ACC112 (cell line): ENCODE measurements around the gene SMC2.

Source experiments
- H2AFZ ChIP-seq: fragments of 200-600 bp; sonication (generic); one replicate; pipeline ENCODE4 v1.6.0; 2017; ENCODE audit warnings: antibody characterized with exemption, low read length; ENCODE audit not compliant: unreplicated experiment
- H3K27ac ChIP-seq: fragments of 200-600 bp; sonication (generic); 2 replicates; pipeline ENCODE4 v1.5.1; 2014; ENCODE audit warnings: low read depth, mild to moderate bottlenecking, antibody characterized with exemption, low read length, moderate library complexity
- H3K27me3 ChIP-seq: fragments of 200-600 bp; sonication (generic); 2 replicates; pipeline ENCODE4 v1.6.1; 2014; ENCODE audit warnings: mild to moderate bottlenecking, antibody characterized with exemption, low read length, moderate library complexity, mixed read lengths; ENCODE audit not compliant: insufficient read depth
- H3K36me3 ChIP-seq: fragments of 200-600 bp; sonication (generic); 2 replicates; pipeline ENCODE4 v1.6.1; 2016; ENCODE audit warnings: mild to moderate bottlenecking, antibody characterized with exemption, low read length, moderate library complexity, mixed read lengths; ENCODE audit not compliant: insufficient read depth
- H3K4me1 ChIP-seq: fragments of 200-600 bp; sonication (generic); one replicate; pipeline ENCODE4 v1.6.1; 2016; ENCODE audit warnings: low read length, mixed read lengths; ENCODE audit not compliant: insufficient read depth, unreplicated experiment, control insufficient read depth
- H3K4me3 ChIP-seq: fragments of 200-600 bp; sonication (generic); 2 replicates; pipeline ENCODE4 v1.5.1; 2014; ENCODE audit warnings: mild to moderate bottlenecking, low read depth, low read length
- H3K79me2 ChIP-seq: fragments of 200-600 bp; sonication (generic); one replicate; pipeline ENCODE4 v1.6.0; 2016; ENCODE audit warnings: low read length; ENCODE audit not compliant: control insufficient read depth, unreplicated experiment, insufficient read depth

The SMC2 gene

GRCh38 chr9:104093647-104094533 is at the start of gene SMC2:
Gene SMC2 (plus strand): TSS chr9:104094309. CDS start chr9:104095385, 1,076 bp downstream.
- Histone ChIP-seq H3K27me3 (no peaks in the 10 kb centered on the region), H3K27ac (peak within 1 kb of the TSS; percentile 95), H3K36me3 (no peaks in the 10 kb centered on the region; the same call in 1 of the 2 replicates), H3K4me1 (peaks cover 27% of the 10 kb centered on the region), H3K79me2 (peaks cover 47% of the 10 kb centered on the region), H2AFZ (peak within 1 kb of the TSS; percentile 99), H3K4me3 (peak within 1 kb of the TSS; percentile 88)

DNA sequence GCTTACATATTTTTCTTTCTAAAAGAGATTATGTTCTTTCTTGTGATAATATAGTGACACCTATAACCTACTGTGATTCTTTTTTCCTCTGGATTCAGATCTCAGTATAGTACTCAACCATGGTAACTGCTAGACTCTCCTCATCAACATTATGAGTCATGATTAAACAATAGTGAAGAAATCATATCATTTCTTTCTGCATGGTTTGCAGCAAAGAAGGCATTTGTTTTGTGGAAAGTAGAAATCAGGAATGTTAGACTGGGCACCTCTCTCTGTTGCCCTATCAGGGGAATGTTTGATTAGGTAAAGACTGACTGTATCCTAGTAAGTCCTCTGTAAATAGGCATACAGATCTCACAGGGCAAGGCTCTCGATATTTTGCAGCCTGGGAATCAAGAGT is 25.6 kb upstream of the SMC2 start:
- Histone ChIP-seq H3K4me1 (peaks cover 17% of the 10 kb centered on the region), H2AFZ (no peak overlapping the region), H3K27me3 (no peaks in the 10 kb centered on the region), H3K36me3 (no peaks in the 10 kb centered on the region), H3K79me2 (no peaks in the 10 kb centered on the region), H3K4me3 (no peak overlapping the region), H3K27ac (peak overlapping the region; percentile 32; the same call in 1 of the 2 replicates)

DNA sequence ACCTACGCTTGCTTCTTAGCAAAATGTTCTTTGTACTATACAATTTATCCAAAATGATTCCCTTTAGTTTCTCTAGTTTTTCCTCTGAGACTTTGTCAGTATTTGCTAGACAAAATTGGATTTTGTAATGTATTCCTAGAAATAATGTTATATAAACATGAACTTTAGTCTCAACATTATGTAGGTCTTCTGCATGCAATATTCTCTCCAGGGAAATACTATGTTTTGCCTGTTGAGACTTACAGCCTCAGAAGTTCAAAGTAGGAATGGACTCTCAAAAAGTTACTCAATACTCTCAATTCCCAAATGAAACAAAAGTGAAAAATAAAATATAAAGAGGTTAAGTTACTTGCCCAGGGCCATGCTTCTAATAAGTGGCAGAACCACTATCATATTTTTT is 24.8 kb upstream of the SMC2 start:
- H3K4me3 ChIP-seq = no peak overlapping the region
- H3K36me3 ChIP-seq = no peaks in the 10 kb centered on the region
- no peaks in the 10 kb centered on the region for H3K27me3 ChIP-seq
- peaks cover 24% of the 10 kb centered on the region for H3K4me1 ChIP-seq
- H2AFZ ChIP-seq = no peak overlapping the region
- H3K27ac ChIP-seq = peak overlapping the region; percentile 32; the same call in 1 of the 2 replicates
- no peaks in the 10 kb centered on the region for H3K79me2 ChIP-seq

DNA sequence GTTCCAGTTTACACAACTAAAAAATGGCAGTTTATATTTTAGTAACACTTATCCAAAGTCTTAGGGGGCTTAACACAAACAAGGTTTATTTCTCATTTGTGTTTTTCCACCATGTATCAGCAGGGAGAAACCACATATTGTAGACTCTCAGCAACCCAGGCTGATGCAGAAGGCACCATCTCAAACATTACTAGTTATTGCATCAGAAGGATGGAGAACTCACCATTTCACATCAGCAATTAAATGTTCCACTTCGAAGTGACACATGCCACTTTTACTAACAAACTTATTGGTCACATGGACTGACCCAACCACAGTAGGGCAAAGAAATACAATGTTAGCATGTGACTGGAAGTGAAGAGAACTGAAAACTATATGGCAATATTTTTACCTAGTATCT is 22.5 kb upstream of the SMC2 start:
- no peaks in the 10 kb centered on the region for H3K36me3 ChIP-seq
- H3K4me3 ChIP-seq = no peak overlapping the region
- H3K4me1 ChIP-seq = peaks cover 45% of the 10 kb centered on the region
- H3K79me2 ChIP-seq = no peaks in the 10 kb centered on the region
- H3K27me3 ChIP-seq = no peaks in the 10 kb centered on the region
- no peak overlapping the region for H3K27ac ChIP-seq
- no peak overlapping the region for H2AFZ ChIP-seq

- H3K4me1 ChIP-seq = peaks cover 51% of the 10 kb centered on the region
- H2AFZ ChIP-seq = no peak overlapping the region
- H3K27ac ChIP-seq = no peak overlapping the region
Measured at GRCh38 chr9:104073098-104073769, 20.9 kb upstream of the SMC2 start.

GRCh38 chr9:104073770-104074133 is 20.4 kb upstream of the SMC2 start:
- H3K27ac ChIP-seq = no peak overlapping the region
- H3K36me3 ChIP-seq = no peaks in the 10 kb centered on the region
- H3K79me2 ChIP-seq = no peaks in the 10 kb centered on the region
- peaks cover 46% of the 10 kb centered on the region for H3K4me1 ChIP-seq
- H2AFZ ChIP-seq = no peak overlapping the region
- H3K27me3 ChIP-seq = no peaks in the 10 kb centered on the region
- H3K4me3 ChIP-seq = no peak overlapping the region

More at GRCh38 chr9:104073098-104073769, 20.9 kb upstream of the SMC2 start:
- Histone ChIP-seq H3K36me3 (no peaks in the 10 kb centered on the region), H3K27me3 (no peaks in the 10 kb centered on the region), H3K4me3 (no peak overlapping the region), H3K79me2 (no peaks in the 10 kb centered on the region)

GRCh38 chr9:104074876-104075275 is 19.2 kb upstream of the SMC2 start:
- H3K4me1 ChIP-seq = peaks cover 40% of the 10 kb centered on the region
- H3K27me3 ChIP-seq = no peaks in the 10 kb centered on the region
- H3K79me2 ChIP-seq = no peaks in the 10 kb centered on the region
- H3K4me3 ChIP-seq = peak overlapping the region; percentile 61
- no peaks in the 10 kb centered on the region for H3K36me3 ChIP-seq
- no peak overlapping the region for H2AFZ ChIP-seq
- peak overlapping the region; percentile 98 for H3K27ac ChIP-seq

- Histone ChIP-seq H3K36me3 (no peaks in the 10 kb centered on the region), H3K4me1 (peaks cover 40% of the 10 kb centered on the region), H3K27ac (peak overlapping the region; percentile 98), H3K27me3 (no peaks in the 10 kb centered on the region), H2AFZ (peak overlapping the region; percentile 97), H3K4me3 (peak overlapping the region; percentile 61), H3K79me2 (no peaks in the 10 kb centered on the region)
Measured at GRCh38 chr9:104075801-104076753, 18.0 kb upstream of the SMC2 start.

- Histone ChIP-seq H3K4me3 (no peak overlapping the region), H3K27ac (no peak overlapping the region), H3K27me3 (no peaks in the 10 kb centered on the region), H2AFZ (no peak overlapping the region), H3K4me1 (peaks cover 35% of the 10 kb centered on the region), H3K79me2 (no peaks in the 10 kb centered on the region), H3K36me3 (no peaks in the 10 kb centered on the region)
Measured at GRCh38 chr9:104078596-104078995, 15.5 kb upstream of the SMC2 start.

DNA sequence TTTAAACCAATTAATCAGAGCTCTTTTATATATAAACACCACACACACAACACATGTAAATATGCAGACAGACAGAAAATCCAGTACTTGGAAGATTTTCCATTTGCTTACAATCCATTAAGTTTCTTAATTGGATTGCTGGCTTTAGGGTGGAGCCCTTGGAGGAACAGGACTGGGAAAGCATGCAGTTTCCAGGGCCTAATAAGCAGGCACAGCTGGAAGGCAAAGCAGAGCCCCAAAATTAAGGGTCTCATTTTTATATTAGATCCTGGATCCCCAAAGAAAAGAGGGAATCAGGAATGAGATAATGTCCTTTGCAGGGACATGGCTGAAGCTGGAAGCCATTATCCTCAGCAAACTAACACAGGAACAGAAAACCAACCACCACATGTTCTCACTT is 13.1 kb upstream of the SMC2 start:
- Histone ChIP-seq H3K36me3 (no peaks in the 10 kb centered on the region), H3K79me2 (no peaks in the 10 kb centered on the region), H3K27ac (no peak overlapping the region), H3K4me3 (no peak overlapping the region), H2AFZ (no peak overlapping the region), H3K4me1 (peaks cover 13% of the 10 kb centered on the region), H3K27me3 (no peaks in the 10 kb centered on the region)
